ENCODE results near the gene SIRT6. TPM values are rescaled to one million over a fixed set of nuclear protein-coding genes. Genes with fewer than 3 reads are reported as not detected.
"Not testable (repeated sequence)": the region's sequence is repeated elsewhere in the genome, so short reads cannot be mapped to it uniquely, and the experiment has no call there.

Gene SIRT6
- total RNA-seq, 1 donor from 2014 or later, result 18.1 TPM

- Histone ChIP-seq H3K9me3 (no peaks in the 10 kb centered on the region), H3K27ac (no peak overlapping the region), H3K4me1 (peaks cover 6% of the 10 kb centered on the region), H3K27me3 (ENCODE audit: low read depth) (peaks cover 28% of the 10 kb centered on the region), H3K4me3 (no peak overlapping the region), H3K36me3 (no peaks in the 10 kb centered on the region)
- no peak for TF ChIP-seq CTCF (IDR thresholded peaks at IDR 0.05)
- no peak for ATAC-seq
- intact Hi-C loops (cut with DNase I), result no loop called here
- no peak for DNase-seq
Measured at GRCh38 chr19:4227771-4228170, 45.4 kb upstream of the SIRT6 start.

- Histone ChIP-seq H3K36me3 (no peaks in the 10 kb centered on the region), H3K9me3 (no peaks in the 10 kb centered on the region), H3K4me3 (no peak overlapping the region), H3K4me1 (peaks cover 6% of the 10 kb centered on the region), H3K27ac (no peak overlapping the region), H3K27me3 (ENCODE audit: low read depth) (peaks cover 19% of the 10 kb centered on the region)
- TF ChIP-seq CTCF (IDR thresholded peaks at IDR 0.05), result no peak
- DNase-seq (no peak), ATAC-seq (no peak)
- intact Hi-C loops (cut with DNase I), result no loop called here
Measured at GRCh38 chr19:4225885-4226284, 43.5 kb upstream of the SIRT6 start.

GRCh38 chr19:4224470-4224869 lies 42.1 kb upstream of the SIRT6 start:
- peaks cover 6% of the 10 kb centered on the region for H3K27me3 ChIP-seq (ENCODE audit: low read depth)
- intact Hi-C loops (cut with DNase I), result no loop called here
- TF ChIP-seq CTCF (IDR thresholded peaks at IDR 0.05), result no peak
- H3K9me3 ChIP-seq, result no peaks in the 10 kb centered on the region
- H3K27ac ChIP-seq, result no peak overlapping the region
- no peaks in the 10 kb centered on the region for H3K36me3 ChIP-seq
- H3K4me1 ChIP-seq, result peaks cover 6% of the 10 kb centered on the region
- no peak overlapping the region for H3K4me3 ChIP-seq
- ATAC-seq, result no peak
- DNase-seq, result no peak

- H3K27me3 ChIP-seq (ENCODE audit: low read depth), result no peaks in the 10 kb centered on the region
- no peak overlapping the region for H3K27ac ChIP-seq
- DNase-seq (no peak), ATAC-seq (no peak)
- no peaks in the 10 kb centered on the region for H3K9me3 ChIP-seq
- no peaks in the 10 kb centered on the region for H3K4me1 ChIP-seq
- H3K4me3 ChIP-seq, result no peak overlapping the region
- no peak for TF ChIP-seq CTCF (IDR thresholded peaks at IDR 0.05)
- intact Hi-C loops (cut with DNase I), result no loop called here
- no peaks in the 10 kb centered on the region for H3K36me3 ChIP-seq
Measured at GRCh38 chr19:4220188-4220587, 37.8 kb upstream of the SIRT6 start.

GRCh38 chr19:4218523-4218922 lies 36.2 kb upstream of the SIRT6 start:
- H3K36me3 ChIP-seq; ATAC-seq; H3K4me1 ChIP-seq; intact Hi-C loops (cut with DNase I); H3K9me3 ChIP-seq; H3K4me3 ChIP-seq; DNase-seq; H3K27ac ChIP-seq; H3K27me3 ChIP-seq (ENCODE audit: low read depth): not testable (repeated sequence)

GRCh38 chr19:4217429-4218264 lies 35.3 kb upstream of the SIRT6 start:
- DNase-seq (no peak), ATAC-seq (no peak)
- Histone ChIP-seq H3K27ac (no peak overlapping the region), H3K9me3 (no peaks in the 10 kb centered on the region), H3K36me3 (no peaks in the 10 kb centered on the region), H3K4me3 (no peak overlapping the region), H3K27me3 (ENCODE audit: low read depth) (no peaks in the 10 kb centered on the region), H3K4me1 (no peaks in the 10 kb centered on the region)
- TF ChIP-seq CTCF (IDR thresholded peaks at IDR 0.05), result no peak
- intact Hi-C loops (cut with DNase I), result no loop called here
